ENCODE data around the gene APOO. TPM values are rescaled to one million over a fixed set of nuclear protein-coding genes. Genes with fewer than 3 reads are reported as not detected.
A peak's percentile ranks its signal among the peaks of the same experiment; 100 is the strongest.
"Not testable (repeated sequence)": the region's sequence is repeated elsewhere in the genome, so short reads cannot be mapped to it uniquely, and the experiment has no call there.

APOO gene
- total and polyA plus RNA-seq, 10 donors = 5.8 to 18.0 (median 11.9) TPM

GRCh38 chrX:23871905-23872546 is 35.7 kb downstream of the APOO start:
- intact Hi-C loops (cut with DNase I; ENCODE audit: low total_unique reads) = no loop called here
- Histone ChIP-seq H3K27me3 (replicated peaks in 1 of 7) (no peaks in the 10 kb centered on the region), H3K27ac (peak overlapping the region in 5 of 8 donors; percentile 25 to 80 (median 69))

GRCh38 chrX:23870041-23870440 is 37.7 kb downstream of the APOO start:
- intact Hi-C loops (cut with DNase I; ENCODE audit: low total_unique reads) = no loop called here
- no peak for DNase-seq

More at GRCh38 chrX:23871905-23872546, 35.7 kb downstream of the APOO start:
- no peaks in the 10 kb centered on the region for H3K36me3 ChIP-seq
- H3K9me3 ChIP-seq = no peaks in the 10 kb centered on the region
- DNase-seq = no peak
- no peaks in the 10 kb centered on the region for H3K4me1 ChIP-seq
- WGBS, 5 donors = 62 to 88% (median 78%) methylated on average over 4 of the region's 4 CpGs
- peak overlapping the region in 1 of 8 donors; percentile 26 for H3K4me3 ChIP-seq
- peak in 1 of 3 donors; percentile 71 for TF ChIP-seq POLR2AphosphoS5 (IDR thresholded peaks at IDR 0.05)
- no peak for TF ChIP-seq CTCF (IDR thresholded peaks at IDR 0.05 in 8 of 11, conservative IDR thresholded peaks at IDR 0.05 in 3 of 11)
- no peak for TF ChIP-seq POLR2A (IDR thresholded peaks at IDR 0.05)

GRCh38 chrX:23864742-23865326 is 42.9 kb downstream of the APOO start:
- no peaks in the 10 kb centered on the region for H3K9me3 ChIP-seq
- intact Hi-C loops (cut with DNase I; ENCODE audit: low total_unique reads) = no loop called here
- TF ChIP-seq POLR2A (IDR thresholded peaks at IDR 0.05) = no peak
- TF ChIP-seq CTCF (IDR thresholded peaks at IDR 0.05 in 8 of 11, conservative IDR thresholded peaks at IDR 0.05 in 3 of 11) = no peak
- TF ChIP-seq POLR2AphosphoS5 (IDR thresholded peaks at IDR 0.05) = no peak
- H3K4me1 ChIP-seq = no peaks in the 10 kb centered on the region
- DNase-seq = no peak
- peaks cover 0 to 3% (median 0%) of the 10 kb centered on the region in 6 donors for H3K36me3 ChIP-seq
- 80 to 100% (median 85%) methylated on average over 1 to 5 of the region's 5 CpGs for WGBS, 5 donors
- H3K4me3 ChIP-seq = no peak overlapping the region
- no peaks in the 10 kb centered on the region for H3K27me3 ChIP-seq (replicated peaks in 1 of 7)
- H3K27ac ChIP-seq = no peak overlapping the region

More at GRCh38 chrX:23870041-23870440, 37.7 kb downstream of the APOO start:
- WGBS, 5 donors = 86 to 96% (median 90%) methylated on average over 2 of the region's 2 CpGs
- Histone ChIP-seq H3K27ac (no peak overlapping the region), H3K27me3 (replicated peaks in 1 of 7) (no peaks in the 10 kb centered on the region), H3K4me1 (no peaks in the 10 kb centered on the region), H3K4me3 (no peak overlapping the region), H3K9me3 (no peaks in the 10 kb centered on the region), H3K36me3 (no peaks in the 10 kb centered on the region)
- TF ChIP-seq POLR2AphosphoS5 (IDR thresholded peaks at IDR 0.05) (no peak), CTCF (IDR thresholded peaks at IDR 0.05 in 8 of 11, conservative IDR thresholded peaks at IDR 0.05 in 3 of 11) (no peak), POLR2A (IDR thresholded peaks at IDR 0.05) (no peak)

GRCh38 chrX:23861952-23862351 is 45.8 kb downstream of the APOO start:
- H3K27me3 ChIP-seq (replicated peaks in 1 of 7); H3K4me1 ChIP-seq; H3K27ac ChIP-seq; H3K9me3 ChIP-seq; DNase-seq; intact Hi-C loops (cut with DNase I; ENCODE audit: low total_unique reads); H3K4me3 ChIP-seq: not testable (repeated sequence)
- peaks cover 0 to 15% (median 0%) of the 10 kb centered on the region in 6 donors for H3K36me3 ChIP-seq
- 63 to 83% (median 76%) methylated on average over 2 of the region's 2 CpGs for WGBS, 5 donors

Measured in spleen (tissue), 11 donors.